H1 (cell line): ENCODE measurements around the gene USP13. TPM values are rescaled to one million over a fixed set of nuclear protein-coding genes. Genes with fewer than 3 reads are reported as not detected.
A peak's percentile ranks its signal among the peaks of the same experiment; 100 is the strongest.

Source experiments
- ASH2L ChIP-seq: fragments of 200-600, 300-600 bp; sonication (generic); IDR thresholded peaks from one replicate; pipeline ENCODE4 v1.7.1; 2017; ENCODE audit warnings: low read length
- CEBPB ChIP-seq: IDR thresholded peaks from 2 replicates; pipeline ENCODE4 v1.6.1; 2012; ENCODE audit warnings: low read depth, low read length
- E2F6 ChIP-seq: IDR thresholded peaks from 2 replicates; pipeline ENCODE4 v1.6.1; 2012; ENCODE audit warnings: inconsistent platforms
- EP300 ChIP-seq, 2 experiments: IDR thresholded peaks; 1 replicate in 1 of 2; 2 replicates in 1 of 2; pipeline ENCODE4 v1.6.1; 2011 to 2012; ENCODE audit warnings: low read depth in 2 of 2, low read length in 2 of 2, mild to moderate bottlenecking in 2 of 2, borderline replicate concordance in 1 of 2, inconsistent platforms in 1 of 2, moderate library complexity in 1 of 2
- GTF2F1 ChIP-seq: IDR thresholded peaks from 2 replicates; pipeline ENCODE4 v1.6.1; 2012; ENCODE audit warnings: low read depth, low read length, improper control_type of control experiment, borderline replicate concordance
- HDAC2 ChIP-seq, 2 experiments: fragments of 300-600 bp in 1 of 2; sonication (generic) in 1 of 2; IDR thresholded peaks; 2 replicates each; pipeline ENCODE4 v1.6.1; 2011 to 2012; ENCODE audit warnings: low read depth in 2 of 2, low read length in 2 of 2, mild to moderate bottlenecking in 2 of 2, moderate library complexity in 2 of 2, borderline replicate concordance in 1 of 2, inconsistent platforms in 1 of 2
- JUN ChIP-seq: IDR thresholded peaks from 2 replicates; pipeline ENCODE4 v1.6.1; 2011; ENCODE audit warnings: low read depth, mild to moderate bottlenecking, improper control_type of control experiment, low read length
- KDM4A ChIP-seq: IDR thresholded peaks from one replicate; pipeline ENCODE4 v1.7.1; 2012; ENCODE audit warnings: low read depth, mild to moderate bottlenecking, moderate library complexity, low read length, inconsistent platforms; ENCODE audit not compliant: severe bottlenecking
- KDM5A ChIP-seq: fragments of 200-600 bp; IDR thresholded peaks from 2 replicates; pipeline ENCODE4 v1.7.1; 2012; ENCODE audit warnings: mild to moderate bottlenecking, low read length, inconsistent platforms, mixed read lengths
- RBBP5 ChIP-seq: IDR thresholded peaks from 2 replicates; pipeline ENCODE4 v1.7.1; 2012; ENCODE audit warnings: low read depth, mild to moderate bottlenecking, inconsistent platforms, low read length, moderate library complexity, borderline replicate concordance
- RNF2 ChIP-seq: fragments of 200-900, 300-1000 bp; sonication (generic); IDR thresholded peaks from 2 replicates; pipeline ENCODE4 v1.7.1; 2016; ENCODE audit warnings: borderline replicate concordance, low read depth, mild to moderate bottlenecking, antibody characterized with exemption, low read length; ENCODE audit not compliant: poor library complexity, severe bottlenecking; ENCODE audit errors: missing control alignments
- SAP30 ChIP-seq: fragments of 300-600 bp; sonication (generic); IDR thresholded peaks from 2 replicates; pipeline ENCODE4 v1.7.1; 2012; ENCODE audit warnings: low read length, moderate library complexity, mild to moderate bottlenecking, inconsistent platforms; ENCODE audit not compliant: insufficient read depth, insufficient replicate concordance
- SIN3A ChIP-seq, 2 experiments: IDR thresholded peaks in 1 of 2; conservative IDR thresholded peaks in 1 of 2; 2 replicates each; pipeline ENCODE4 v1.6.1; 2011 to 2012; ENCODE audit warnings: low read length in 2 of 2, improper control_type of control experiment in 1 of 2, low read depth in 1 of 2, mild to moderate bottlenecking in 1 of 2
- SIRT6 ChIP-seq: IDR thresholded peaks from one replicate; pipeline ENCODE4 v1.7.1; 2012; ENCODE audit warnings: low read length, inconsistent platforms
- SUZ12 ChIP-seq: fragments of 200-600 bp; sonication (generic); IDR thresholded peaks from 2 replicates; pipeline ENCODE4 v1.6.1; 2012; ENCODE audit warnings: mild to moderate bottlenecking, inconsistent platforms, low read length, moderate library complexity, mixed read lengths
- TCF12 ChIP-seq: IDR thresholded peaks from 2 replicates; pipeline ENCODE4 v1.6.1; 2011; ENCODE audit warnings: low read depth, mild to moderate bottlenecking, low read length
- TEAD4 ChIP-seq: IDR thresholded peaks from 2 replicates; pipeline ENCODE4 v1.6.1; 2012; ENCODE audit warnings: low read depth, low read length, inconsistent platforms, mixed read lengths
- YY1 ChIP-seq: IDR thresholded peaks from 2 replicates; pipeline ENCODE4 v1.6.1; 2011; ENCODE audit warnings: low read depth, mild to moderate bottlenecking, low read length
- polyA plus RNA-seq, 7 experiments: library from polyadenylated mRNA; depleted of rRNA in 3 of 7; stranded (reverse) in 5 of 7; unstranded in 2 of 7; fragments of >200 nt in 5 of 7; fragments of 200-250 nt in 2 of 7; gene quantifications; 1 replicate in 5 of 7; 2 replicates in 1 of 7; 4 replicates in 1 of 7; pipeline versions ENCODE4 v1.2.1 to v1.2.3, GENCODE V29; 2011 to 2013; ENCODE audit warnings: missing spikeins in 2 of 7, mixed read lengths in 2 of 7
- total RNA-seq: library from RNA; stranded (reverse); fragmentation: NEBNext Ultra II Directional; extraction: Animal tissue kit (Norgen Biotek cat#: 25700); gene quantifications from 2 replicates; pipeline ENCODE4 v1.2.1, GENCODE V29; 2021
- TF ChIP-seq, protein P1 (sequence below): IDR thresholded peaks from 2 replicates; pipeline ENCODE4 v1.6.1; 2012; ENCODE audit warnings: low read length, inconsistent platforms

The USP13 gene
- total and polyA plus RNA-seq, 2 of the 8 experiments (the other 6 are each of a cell fraction or from before 2014, with no cell fraction given), result 7.9 to 25.9 TPM

- TF ChIP-seq, protein P1, sequence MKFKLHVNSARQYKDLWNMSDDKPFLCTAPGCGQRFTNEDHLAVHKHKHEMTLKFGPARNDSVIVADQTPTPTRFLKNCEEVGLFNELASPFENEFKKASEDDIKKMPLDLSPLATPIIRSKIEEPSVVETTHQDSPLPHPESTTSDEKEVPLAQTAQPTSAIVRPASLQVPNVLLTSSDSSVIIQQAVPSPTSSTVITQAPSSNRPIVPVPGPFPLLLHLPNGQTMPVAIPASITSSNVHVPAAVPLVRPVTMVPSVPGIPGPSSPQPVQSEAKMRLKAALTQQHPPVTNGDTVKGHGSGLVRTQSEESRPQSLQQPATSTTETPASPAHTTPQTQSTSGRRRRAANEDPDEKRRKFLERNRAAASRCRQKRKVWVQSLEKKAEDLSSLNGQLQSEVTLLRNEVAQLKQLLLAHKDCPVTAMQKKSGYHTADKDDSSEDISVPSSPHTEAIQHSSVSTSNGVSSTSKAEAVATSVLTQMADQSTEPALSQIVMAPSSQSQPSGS, result no peak
- TF ChIP-seq SIRT6 (no peak), SIN3A (conservative IDR thresholded peaks at IDR 0.05 in 1 of 2, IDR thresholded peaks at IDR 0.05 in 1 of 2; ENCODE audit: low read depth in 1 of 2, low read length in 2 of 2) (peak in 1 of 2 experiments; percentile 36; a peak in 1 of 4 replicates), TEAD4 (no peak), KDM5A (no peak), RBBP5 (peak; percentile 93; the same call in 1 of the 2 replicates), TCF12 (no peak), HDAC2 (IDR thresholded peaks at IDR 0.05; ENCODE audit: borderline replicate concordance in 1 of 2, low read depth in 2 of 2, low read length in 2 of 2) (no peak), RNF2 (no peak), EP300 (IDR thresholded peaks at IDR 0.05; ENCODE audit: borderline replicate concordance in 1 of 2, low read depth in 2 of 2, low read length in 2 of 2) (no peak), GTF2F1 (no peak), KDM4A (no peak), JUN (no peak), ASH2L (peak; percentile 80), YY1 (0 out of 2 replicates have a peak, but pooled peaks have one; percentile 67), SUZ12 (peak; percentile 40; the same call in 1 of the 2 replicates), CEBPB (no peak), E2F6 (0 out of 2 replicates have a peak, but pooled peaks have one; percentile 23), SAP30 (peak; percentile 57)
Measured at GRCh38 chr3:179653096-179653797, 407 bp downstream of the USP13 start (continued).
